Mammary epithelial cell (primary cell): ENCODE data around the gene ZNF679.

Source experiments
- EZH2 ChIP-seq: IDR thresholded peaks from 2 replicates; pipeline ENCODE4 v1.6.1; 2012; ENCODE audit warnings: low read length, inconsistent platforms, borderline replicate concordance
- TF ChIP-seq, protein P1 (sequence below), 2 donors: IDR thresholded peaks in 1 of 2; conservative IDR thresholded peaks in 1 of 2; 2 replicates each; pipeline ENCODE4 v1.5.1; 2011 to 2012; ENCODE audit warnings: inconsistent platforms in 2 of 2, low read length in 2 of 2, mild to moderate bottlenecking in 2 of 2, control low read depth in 1 of 2, low read depth in 1 of 2; ENCODE audit not compliant: insufficient read depth in 1 of 2; ENCODE audit errors: extremely low read depth in 1 of 2

DNA sequence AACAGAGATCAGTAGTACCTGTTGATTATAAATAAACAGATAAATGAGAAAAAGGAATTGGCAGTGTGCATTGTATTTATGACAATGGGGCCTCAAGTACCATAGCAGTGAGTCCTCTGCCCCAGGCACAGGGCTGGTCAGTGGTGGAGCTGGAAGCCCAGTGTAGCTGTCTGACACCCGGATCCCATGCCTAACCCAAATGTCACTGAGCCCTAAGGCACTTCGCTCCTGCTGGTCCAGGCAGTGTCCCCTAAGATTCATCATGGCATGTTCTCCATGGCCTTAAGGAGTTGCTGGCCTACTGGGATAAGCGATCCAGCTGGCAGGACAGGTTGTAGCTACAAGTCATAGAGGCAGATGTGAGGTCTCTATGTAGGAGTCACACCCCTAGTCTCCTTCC is 82.2 kb downstream of the ZNF679 start:
- TF ChIP-seq, protein P1, sequence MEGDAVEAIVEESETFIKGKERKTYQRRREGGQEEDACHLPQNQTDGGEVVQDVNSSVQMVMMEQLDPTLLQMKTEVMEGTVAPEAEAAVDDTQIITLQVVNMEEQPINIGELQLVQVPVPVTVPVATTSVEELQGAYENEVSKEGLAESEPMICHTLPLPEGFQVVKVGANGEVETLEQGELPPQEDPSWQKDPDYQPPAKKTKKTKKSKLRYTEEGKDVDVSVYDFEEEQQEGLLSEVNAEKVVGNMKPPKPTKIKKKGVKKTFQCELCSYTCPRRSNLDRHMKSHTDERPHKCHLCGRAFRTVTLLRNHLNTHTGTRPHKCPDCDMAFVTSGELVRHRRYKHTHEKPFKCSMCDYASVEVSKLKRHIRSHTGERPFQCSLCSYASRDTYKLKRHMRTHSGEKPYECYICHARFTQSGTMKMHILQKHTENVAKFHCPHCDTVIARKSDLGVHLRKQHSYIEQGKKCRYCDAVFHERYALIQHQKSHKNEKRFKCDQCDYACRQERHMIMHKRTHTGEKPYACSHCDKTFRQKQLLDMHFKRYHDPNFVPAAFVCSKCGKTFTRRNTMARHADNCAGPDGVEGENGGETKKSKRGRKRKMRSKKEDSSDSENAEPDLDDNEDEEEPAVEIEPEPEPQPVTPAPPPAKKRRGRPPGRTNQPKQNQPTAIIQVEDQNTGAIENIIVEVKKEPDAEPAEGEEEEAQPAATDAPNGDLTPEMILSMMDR (conservative IDR thresholded peaks at IDR 0.05 in 1 of 2, IDR thresholded peaks at IDR 0.05 in 1 of 2; ENCODE audit: extremely low read depth in 1 of 2, insufficient read depth in 1 of 2, low read depth in 1 of 2, low read length in 2 of 2): no peak
- no peak for TF ChIP-seq EZH2
